Measurements from ENCODE around the gene MYO1B. TPM values are rescaled to one million over a fixed set of nuclear protein-coding genes. Genes with fewer than 3 reads are reported as not detected.

Gene MYO1B
- total RNA-seq, 3 donors from 2014 or later, result 35.1 to 64.8 (median 54.6) TPM

GRCh38 chr2:191430476-191430875, 185.3 kb downstream of the MYO1B start:
- no peak for DNase-seq

DNA sequence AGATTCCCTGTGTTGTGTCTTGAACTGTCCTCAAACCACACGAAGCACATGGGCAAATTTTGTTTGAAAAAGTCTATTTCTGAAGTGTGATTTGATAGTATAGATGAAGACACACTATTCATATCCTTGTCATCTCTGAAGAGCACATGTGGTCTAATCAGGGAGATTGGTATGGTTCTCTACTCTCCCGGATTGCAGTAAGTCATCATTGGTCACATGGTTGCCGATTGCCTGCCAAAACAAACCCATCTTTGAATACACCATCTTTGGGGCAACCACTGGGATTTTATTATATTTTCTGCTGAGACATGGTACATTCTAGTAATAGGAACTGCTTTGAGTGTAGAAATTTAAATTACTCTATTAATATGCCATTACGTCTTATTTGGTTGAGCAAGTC, 186.9 kb downstream of the MYO1B start:
- ATAC-seq (no peak), DNase-seq (no peak)
- no peaks in the 10 kb centered on the region for H3K36me3 ChIP-seq (ENCODE audit: low read depth)
- H3K9me3 ChIP-seq, result no peaks in the 10 kb centered on the region
- TF ChIP-seq, protein P1, sequence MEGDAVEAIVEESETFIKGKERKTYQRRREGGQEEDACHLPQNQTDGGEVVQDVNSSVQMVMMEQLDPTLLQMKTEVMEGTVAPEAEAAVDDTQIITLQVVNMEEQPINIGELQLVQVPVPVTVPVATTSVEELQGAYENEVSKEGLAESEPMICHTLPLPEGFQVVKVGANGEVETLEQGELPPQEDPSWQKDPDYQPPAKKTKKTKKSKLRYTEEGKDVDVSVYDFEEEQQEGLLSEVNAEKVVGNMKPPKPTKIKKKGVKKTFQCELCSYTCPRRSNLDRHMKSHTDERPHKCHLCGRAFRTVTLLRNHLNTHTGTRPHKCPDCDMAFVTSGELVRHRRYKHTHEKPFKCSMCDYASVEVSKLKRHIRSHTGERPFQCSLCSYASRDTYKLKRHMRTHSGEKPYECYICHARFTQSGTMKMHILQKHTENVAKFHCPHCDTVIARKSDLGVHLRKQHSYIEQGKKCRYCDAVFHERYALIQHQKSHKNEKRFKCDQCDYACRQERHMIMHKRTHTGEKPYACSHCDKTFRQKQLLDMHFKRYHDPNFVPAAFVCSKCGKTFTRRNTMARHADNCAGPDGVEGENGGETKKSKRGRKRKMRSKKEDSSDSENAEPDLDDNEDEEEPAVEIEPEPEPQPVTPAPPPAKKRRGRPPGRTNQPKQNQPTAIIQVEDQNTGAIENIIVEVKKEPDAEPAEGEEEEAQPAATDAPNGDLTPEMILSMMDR (IDR thresholded peaks at IDR 0.05), result no peak
- no peak overlapping the region for H3K4me3 ChIP-seq
- no peaks in the 10 kb centered on the region for H3K4me1 ChIP-seq (ENCODE audit: low read depth)
- intact Hi-C loops (cut with DNase I, micrococcal nuclease), result no loop called here

More at GRCh38 chr2:191430476-191430875, 185.3 kb downstream of the MYO1B start:
- H3K4me3 ChIP-seq, result no peak overlapping the region
- no peaks in the 10 kb centered on the region for H3K4me1 ChIP-seq (ENCODE audit: low read depth)
- H3K9me3 ChIP-seq, result no peaks in the 10 kb centered on the region
- intact Hi-C loops (cut with DNase I, micrococcal nuclease), result no loop called here
- H3K36me3 ChIP-seq (ENCODE audit: low read depth), result no peaks in the 10 kb centered on the region
- TF ChIP-seq, protein P1 (IDR thresholded peaks at IDR 0.05), result no peak
- no peak for ATAC-seq

- Histone ChIP-seq H3K4me3 (no peak overlapping the region), H3K9me3 (no peaks in the 10 kb centered on the region), H3K36me3 (ENCODE audit: low read depth) (no peaks in the 10 kb centered on the region), H3K4me1 (ENCODE audit: low read depth) (no peaks in the 10 kb centered on the region)
- intact Hi-C loops (cut with DNase I, micrococcal nuclease), result no loop called here
- TF ChIP-seq, protein P1 (IDR thresholded peaks at IDR 0.05), result no peak
- ATAC-seq (no peak), DNase-seq (no peak)
Observed at GRCh38 chr2:191434072-191434471, 188.9 kb downstream of the MYO1B start.

DNA sequence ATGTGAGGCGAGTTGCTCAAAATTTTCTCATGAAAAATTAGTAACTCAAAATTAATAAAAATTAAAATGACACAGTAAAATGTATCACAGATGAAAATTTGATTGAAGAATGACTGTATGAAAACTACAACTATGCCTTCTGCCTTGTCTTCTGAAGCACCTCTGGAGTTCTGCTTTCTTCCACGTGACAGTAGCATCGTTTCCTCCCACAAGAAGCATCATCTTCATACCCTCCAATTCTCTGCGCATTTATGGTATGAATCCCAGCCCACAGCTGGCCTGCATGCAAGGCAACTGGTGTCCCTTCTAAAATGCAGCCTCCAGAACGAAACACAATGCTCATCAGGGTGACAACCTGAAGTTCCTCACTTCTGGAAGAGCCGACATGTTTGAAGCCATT, 189.9 kb downstream of the MYO1B start:
- no peaks in the 10 kb centered on the region for H3K9me3 ChIP-seq
- no peak overlapping the region for H3K4me3 ChIP-seq
- no peaks in the 10 kb centered on the region for H3K36me3 ChIP-seq (ENCODE audit: low read depth)
- TF ChIP-seq, protein P1 (IDR thresholded peaks at IDR 0.05), result no peak
- no peaks in the 10 kb centered on the region for H3K4me1 ChIP-seq (ENCODE audit: low read depth)
- DNase-seq (no peak), ATAC-seq (no peak)
- intact Hi-C loops (cut with DNase I, micrococcal nuclease), result no loop called here

DNA sequence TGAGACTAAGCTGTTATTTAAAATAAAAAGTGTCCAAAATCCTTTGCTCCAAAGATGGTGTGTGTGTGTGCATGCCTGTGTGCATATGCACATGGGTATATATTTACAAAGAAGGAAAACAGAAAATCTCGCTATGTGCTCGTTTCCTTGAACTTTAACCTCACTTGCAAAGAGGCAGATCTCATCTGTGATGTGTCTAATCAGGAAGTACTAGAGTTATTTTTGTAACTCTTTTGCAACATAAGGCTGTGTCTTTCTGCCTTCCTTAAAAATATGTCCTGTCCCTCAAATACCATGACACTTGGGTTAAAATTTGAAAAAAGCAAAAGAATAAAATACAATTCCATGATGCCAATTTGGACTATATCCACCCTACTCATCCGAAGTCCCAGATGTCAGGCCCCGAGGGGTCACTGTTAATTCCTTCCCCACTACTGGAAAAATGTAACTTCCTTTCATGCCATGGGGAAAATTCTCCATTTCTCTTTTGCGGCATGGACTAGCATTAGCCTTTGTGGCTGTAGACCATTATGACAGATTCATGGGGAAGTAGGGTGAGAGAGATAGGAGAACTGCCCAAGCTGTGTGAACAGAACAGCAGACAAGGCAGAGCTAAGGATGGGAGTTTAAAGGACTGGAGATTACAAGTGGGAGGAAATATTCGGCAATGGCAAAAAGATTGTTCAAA, 191.3 kb downstream of the MYO1B start:
- no peaks in the 10 kb centered on the region for H3K4me1 ChIP-seq (ENCODE audit: low read depth)
- DNase-seq (no peak), ATAC-seq (peak; percentile 76)
- no peaks in the 10 kb centered on the region for H3K9me3 ChIP-seq
- TF ChIP-seq, protein P1 (IDR thresholded peaks at IDR 0.05), result no peak
- intact Hi-C loops (cut with DNase I, micrococcal nuclease), result no loop called here
- no peaks in the 10 kb centered on the region for H3K36me3 ChIP-seq (ENCODE audit: low read depth)
- no peak overlapping the region for H3K4me3 ChIP-seq

All from mucosa of descending colon (tissue), 3 donors.